ENCODE results near the gene IL27RA. TPM values are rescaled to one million over a fixed set of nuclear protein-coding genes. Genes with fewer than 3 reads are reported as not detected.
A peak's percentile ranks its signal among the peaks of the same experiment; 100 is the strongest.

The IL27RA gene
- total RNA-seq, 1 donor from 2014 or later, result 5.0 TPM

DNA sequence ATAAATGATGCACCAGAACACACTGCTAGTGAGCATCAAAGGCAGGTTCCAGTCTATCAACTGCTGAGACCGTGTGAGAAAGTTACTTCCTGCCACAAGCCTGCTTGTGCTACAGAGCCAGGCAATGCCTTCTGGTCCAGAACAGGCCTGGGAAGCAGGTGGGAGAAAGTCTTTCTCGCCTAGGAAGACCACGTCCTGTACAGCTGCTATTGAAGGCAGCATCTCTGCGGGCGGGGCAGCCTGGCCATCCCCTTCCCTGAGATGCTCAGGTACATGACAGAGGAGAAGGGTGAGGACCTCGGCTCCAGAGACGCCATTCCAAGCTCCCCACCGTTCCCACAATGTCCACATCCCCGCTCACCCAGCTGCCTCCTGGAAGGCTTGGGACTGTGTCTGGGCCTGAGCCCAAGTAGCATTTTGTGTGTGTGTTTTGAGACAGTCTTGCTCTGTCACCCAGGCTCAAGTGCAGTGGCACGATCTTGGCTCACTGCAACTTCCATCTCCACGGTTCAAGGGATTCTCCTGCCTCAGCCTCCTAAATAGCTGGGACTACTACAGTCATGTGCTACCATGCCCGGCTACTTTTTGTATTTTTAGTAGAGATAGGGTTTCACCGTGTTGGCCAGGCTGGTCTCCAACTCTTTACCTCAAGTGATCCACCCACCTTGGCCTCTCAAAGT is 28.9 kb upstream of the IL27RA start:
- H3K27me3 Mint-ChIP-seq (ENCODE audit: low read depth), result no peaks in the 10 kb centered on the region
- peaks cover 17% of the 10 kb centered on the region for H3K4me1 Mint-ChIP-seq
- TF ChIP-seq, protein P1, sequence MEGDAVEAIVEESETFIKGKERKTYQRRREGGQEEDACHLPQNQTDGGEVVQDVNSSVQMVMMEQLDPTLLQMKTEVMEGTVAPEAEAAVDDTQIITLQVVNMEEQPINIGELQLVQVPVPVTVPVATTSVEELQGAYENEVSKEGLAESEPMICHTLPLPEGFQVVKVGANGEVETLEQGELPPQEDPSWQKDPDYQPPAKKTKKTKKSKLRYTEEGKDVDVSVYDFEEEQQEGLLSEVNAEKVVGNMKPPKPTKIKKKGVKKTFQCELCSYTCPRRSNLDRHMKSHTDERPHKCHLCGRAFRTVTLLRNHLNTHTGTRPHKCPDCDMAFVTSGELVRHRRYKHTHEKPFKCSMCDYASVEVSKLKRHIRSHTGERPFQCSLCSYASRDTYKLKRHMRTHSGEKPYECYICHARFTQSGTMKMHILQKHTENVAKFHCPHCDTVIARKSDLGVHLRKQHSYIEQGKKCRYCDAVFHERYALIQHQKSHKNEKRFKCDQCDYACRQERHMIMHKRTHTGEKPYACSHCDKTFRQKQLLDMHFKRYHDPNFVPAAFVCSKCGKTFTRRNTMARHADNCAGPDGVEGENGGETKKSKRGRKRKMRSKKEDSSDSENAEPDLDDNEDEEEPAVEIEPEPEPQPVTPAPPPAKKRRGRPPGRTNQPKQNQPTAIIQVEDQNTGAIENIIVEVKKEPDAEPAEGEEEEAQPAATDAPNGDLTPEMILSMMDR (conservative IDR thresholded peaks at IDR 0.05), result no peak
- peaks cover 5% of the 10 kb centered on the region for H3K9me3 Mint-ChIP-seq
- peak overlapping the region; percentile 36 for H3K4me3 Mint-ChIP-seq
- no peak overlapping the region for H3K27ac Mint-ChIP-seq (ENCODE audit: unreplicated experiment)
- peaks cover 11% of the 10 kb centered on the region for H3K36me3 Mint-ChIP-seq (ENCODE audit: low read depth)
- no peak for DNase-seq (ENCODE audit: low read depth, low spot score)

DNA sequence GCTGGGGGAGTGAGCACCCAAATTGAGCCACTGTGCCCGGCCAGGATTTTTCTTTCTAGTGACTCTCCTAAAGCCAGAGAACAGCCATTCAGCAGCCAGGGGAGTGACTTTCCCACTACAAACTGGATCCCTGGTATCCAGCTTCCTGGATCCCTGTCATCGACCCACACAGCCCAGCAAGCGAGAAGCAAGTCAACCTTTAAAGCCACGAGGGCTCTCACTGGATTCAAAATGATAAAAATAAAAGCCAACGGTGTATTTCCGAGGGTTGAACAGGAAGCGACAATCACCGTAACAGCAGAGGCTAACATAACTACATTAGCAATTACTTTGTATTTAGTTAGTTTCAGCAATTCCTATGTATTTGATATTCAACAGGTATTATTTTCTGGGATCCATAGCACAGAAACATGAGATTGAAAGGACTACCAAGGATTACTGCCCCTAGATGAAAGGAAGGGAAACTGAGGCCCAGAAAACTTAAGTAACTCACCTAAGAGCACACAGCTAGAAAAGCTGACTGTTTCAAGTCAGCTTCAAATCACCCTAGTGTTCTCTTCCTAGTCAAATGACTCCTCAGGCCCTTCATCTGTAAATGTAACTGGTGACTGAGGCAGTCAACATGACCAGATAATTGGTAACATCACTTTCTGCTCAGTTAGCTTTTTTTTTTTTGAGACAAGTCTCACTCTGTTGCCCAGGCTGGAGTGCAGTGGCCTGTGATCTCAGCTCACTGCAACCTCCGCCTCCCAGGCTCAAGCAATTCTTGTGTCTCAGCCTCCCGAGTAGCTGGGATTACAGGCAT is 28.1 kb upstream of the IL27RA start:
- H3K9me3 Mint-ChIP-seq, result peaks cover 5% of the 10 kb centered on the region
- H3K27ac Mint-ChIP-seq (ENCODE audit: unreplicated experiment), result no peak overlapping the region
- DNase-seq (ENCODE audit: low read depth, low spot score), result no peak
- H3K4me1 Mint-ChIP-seq, result peaks cover 17% of the 10 kb centered on the region
- H3K36me3 Mint-ChIP-seq (ENCODE audit: low read depth), result peaks cover 8% of the 10 kb centered on the region
- peak overlapping the region; percentile 36 for H3K4me3 Mint-ChIP-seq
- TF ChIP-seq, protein P1 (conservative IDR thresholded peaks at IDR 0.05), result no peak
- no peaks in the 10 kb centered on the region for H3K27me3 Mint-ChIP-seq (ENCODE audit: low read depth)

DNA sequence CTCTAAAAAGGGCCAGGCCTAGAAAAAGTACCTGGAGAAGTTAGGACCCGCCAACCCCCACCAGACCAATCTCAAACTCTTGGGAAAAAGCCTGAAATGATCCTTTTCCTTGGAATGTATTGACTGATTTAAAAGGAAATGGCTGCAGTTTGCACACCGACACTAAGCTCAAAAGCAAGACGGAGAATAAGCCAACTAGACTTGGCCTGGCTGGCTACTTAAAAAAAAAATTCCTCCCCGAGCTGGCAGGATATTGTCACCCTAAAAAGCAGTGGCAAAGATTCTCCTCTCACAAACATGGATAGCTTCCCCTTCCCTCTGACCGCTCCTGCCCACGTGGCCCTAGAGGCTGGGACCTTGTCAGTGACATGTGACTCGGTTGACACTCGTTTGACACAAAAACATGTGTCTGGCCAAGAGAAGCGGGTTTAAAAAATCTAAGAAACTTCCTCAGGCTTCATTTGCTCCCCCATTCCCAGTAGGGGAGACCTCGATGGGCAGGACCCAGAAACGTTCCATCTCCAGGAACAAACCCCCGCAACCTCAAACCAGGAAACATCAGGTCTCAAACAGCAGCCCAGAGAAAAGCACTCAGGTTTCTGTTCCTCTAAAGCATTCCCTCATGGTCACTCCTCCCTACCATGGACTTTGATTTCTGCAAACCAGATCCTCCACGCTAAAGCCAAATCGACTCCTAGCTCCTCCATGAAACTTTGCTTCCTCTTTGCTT is 26.8 kb upstream of the IL27RA start:
- H3K27ac Mint-ChIP-seq (ENCODE audit: unreplicated experiment), result peak overlapping the region; percentile 78
- DNase-seq (ENCODE audit: low read depth, low spot score), result no peak
- H3K27me3 Mint-ChIP-seq (ENCODE audit: low read depth), result no peaks in the 10 kb centered on the region
- peaks cover 17% of the 10 kb centered on the region for H3K4me1 Mint-ChIP-seq
- no peaks in the 10 kb centered on the region for H3K9me3 Mint-ChIP-seq
- H3K4me3 Mint-ChIP-seq, result peak overlapping the region; percentile 88
- TF ChIP-seq, protein P1 (conservative IDR thresholded peaks at IDR 0.05), result no peak
- peaks cover 3% of the 10 kb centered on the region for H3K36me3 Mint-ChIP-seq (ENCODE audit: low read depth)

DNA sequence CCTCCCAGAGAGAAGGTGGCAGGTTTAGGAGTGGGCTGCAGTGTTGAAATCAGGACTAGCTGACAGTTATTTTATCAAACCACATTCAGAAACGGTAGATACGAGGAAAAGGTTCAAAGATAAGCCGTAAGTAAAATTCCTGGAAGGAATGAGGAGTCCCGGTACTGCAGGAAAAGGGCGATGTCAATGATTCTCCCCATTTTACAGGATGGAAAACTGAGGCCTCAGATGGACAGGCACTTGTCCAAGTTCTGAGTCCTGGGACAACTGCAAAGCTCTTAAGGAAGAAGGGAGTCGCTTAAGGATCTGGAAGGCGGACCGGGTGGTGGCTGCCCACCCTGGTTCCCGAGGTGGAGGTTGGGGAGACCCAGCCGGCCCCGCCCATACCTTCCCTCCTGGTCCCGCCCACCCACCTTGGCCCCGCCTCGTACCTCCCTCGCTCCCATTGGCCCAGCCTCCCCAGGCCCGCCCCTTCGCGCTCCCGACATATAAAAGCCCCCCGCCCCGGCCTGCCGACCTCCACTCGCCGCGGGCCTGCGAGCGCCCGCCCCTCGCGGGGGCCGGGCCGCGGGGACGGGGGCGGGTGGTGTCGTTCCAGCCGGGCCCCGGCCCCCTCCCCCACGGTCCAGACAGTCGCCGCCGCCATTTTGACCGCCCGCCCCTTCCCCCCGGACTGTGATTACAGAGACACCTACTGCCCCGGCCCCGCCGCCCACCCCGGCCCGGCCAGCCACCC is 26.0 kb upstream of the IL27RA start:
- H3K27ac Mint-ChIP-seq (ENCODE audit: unreplicated experiment), result peak overlapping the region; percentile 78
- peak; percentile 87 for DNase-seq (ENCODE audit: low read depth, low spot score)
- no peaks in the 10 kb centered on the region for H3K9me3 Mint-ChIP-seq
- TF ChIP-seq, protein P1 (conservative IDR thresholded peaks at IDR 0.05), result no peak
- no peaks in the 10 kb centered on the region for H3K27me3 Mint-ChIP-seq (ENCODE audit: low read depth)
- H3K36me3 Mint-ChIP-seq (ENCODE audit: low read depth), result no peaks in the 10 kb centered on the region
- H3K4me3 Mint-ChIP-seq, result peak overlapping the region; percentile 88
- peaks cover 17% of the 10 kb centered on the region for H3K4me1 Mint-ChIP-seq

Measured in neural crest cell (in vitro differentiated cells).